Tongue (tissue), 2 donors: Measurements from ENCODE around the gene TCEA3. TPM values are rescaled to one million over a fixed set of nuclear protein-coding genes. Genes with fewer than 3 reads are reported as not detected.

Source experiments
- DNase-seq: peaks from one replicate; pipeline ENCODE4 v3.0.0-alpha.2; 2015
- total RNA-seq: library from RNA; depleted of rRNA; stranded (reverse); fragments of >200 nt; gene quantifications from one replicate; pipeline ENCODE4 v1.2.3, GENCODE V29; 2014

TCEA3 gene
- total RNA-seq, 1 donor from 2014 or later = 241 TPM

DNA sequence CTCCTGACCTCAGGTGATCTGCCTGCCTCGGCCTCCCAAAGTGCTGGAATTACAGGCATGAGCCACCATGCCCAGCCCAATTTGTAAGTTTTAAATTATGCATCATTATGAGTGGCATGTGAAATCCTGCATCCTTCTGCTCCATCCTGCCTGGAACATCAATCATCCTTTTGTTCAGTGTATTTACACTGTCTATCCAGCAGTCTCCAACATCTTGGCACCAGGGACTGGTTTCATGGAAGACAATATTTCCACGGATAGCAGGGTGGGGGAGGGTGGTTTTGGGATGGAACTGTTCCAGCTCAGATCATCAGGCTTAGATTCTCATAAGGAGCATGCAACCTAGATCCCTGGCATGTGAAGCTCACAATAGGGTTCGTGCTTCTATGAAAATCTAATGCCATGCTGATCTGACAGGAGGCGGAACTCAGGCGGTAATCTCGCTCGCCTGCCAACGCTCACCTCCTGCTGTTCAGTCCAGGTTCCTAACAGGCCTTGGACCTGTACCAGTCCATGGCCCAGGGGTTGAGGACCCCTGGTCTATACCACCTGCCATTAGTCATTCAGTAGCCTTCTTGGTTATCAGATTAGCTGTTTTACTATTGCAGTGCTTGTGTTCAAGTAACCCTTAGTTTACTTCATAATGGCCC, 22.2 kb upstream of the TCEA3 start:
- DNase-seq = no peak

DNA sequence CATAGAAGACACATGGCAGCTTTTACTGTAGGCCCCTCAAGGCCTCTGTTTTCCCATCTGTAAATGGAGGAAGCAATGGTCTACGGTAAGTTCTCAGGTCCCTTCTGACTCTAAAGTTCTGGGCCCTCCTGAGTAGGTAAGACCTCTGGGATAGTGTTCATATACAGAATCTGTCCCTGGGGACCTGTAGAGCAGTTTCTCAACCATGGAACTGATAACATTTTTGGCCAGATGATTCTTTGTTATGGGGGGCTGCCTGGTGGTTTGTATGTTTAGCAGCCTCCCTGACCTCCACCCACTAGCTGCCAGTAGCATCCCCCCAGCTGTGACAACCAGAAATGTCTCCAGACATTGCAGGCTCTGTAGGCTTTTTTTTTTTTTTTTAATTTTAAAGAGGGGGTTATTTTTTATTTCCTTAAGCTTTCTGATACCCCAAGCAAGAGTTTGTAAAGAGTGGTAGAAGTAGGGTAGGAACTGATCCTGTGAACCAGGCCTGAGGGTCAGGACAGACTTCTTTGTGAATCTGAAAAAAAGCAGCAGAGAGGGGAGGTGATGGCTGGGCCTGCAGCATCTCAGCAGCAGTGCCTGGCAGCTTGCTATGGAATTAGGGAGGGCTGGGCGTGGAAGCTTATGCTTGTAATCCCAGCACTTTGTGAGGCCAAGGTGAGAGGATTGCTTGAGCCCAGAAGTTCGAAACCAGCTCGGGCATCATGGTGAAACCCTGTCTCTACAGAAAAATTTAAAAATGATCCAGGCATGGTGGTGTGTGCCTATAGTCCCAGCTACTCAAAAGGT, 20.2 kb upstream of the TCEA3 start:
- DNase-seq = no peak

DNA sequence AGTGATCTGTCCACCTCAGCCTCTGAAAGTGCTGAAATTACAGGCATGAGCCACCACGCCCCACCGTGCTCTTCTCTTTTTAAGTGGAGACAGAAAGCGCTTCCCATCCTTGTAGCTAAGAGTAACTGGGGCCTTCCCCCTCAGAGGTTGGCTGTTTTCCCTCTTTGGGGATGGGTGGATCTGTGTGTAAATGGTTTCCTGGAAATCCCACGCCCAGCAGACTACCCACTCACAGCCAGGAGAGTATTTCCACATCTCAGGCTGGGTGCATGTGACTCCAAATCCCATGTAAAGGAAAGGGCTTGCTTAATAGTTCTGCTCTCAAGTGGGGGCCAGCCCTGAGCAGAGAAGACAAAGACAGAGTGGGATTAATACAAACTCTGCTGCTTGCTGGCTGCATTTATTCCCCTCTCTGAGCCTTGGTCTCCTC, 19.6 kb upstream of the TCEA3 start:
- DNase-seq = no peak

DNA sequence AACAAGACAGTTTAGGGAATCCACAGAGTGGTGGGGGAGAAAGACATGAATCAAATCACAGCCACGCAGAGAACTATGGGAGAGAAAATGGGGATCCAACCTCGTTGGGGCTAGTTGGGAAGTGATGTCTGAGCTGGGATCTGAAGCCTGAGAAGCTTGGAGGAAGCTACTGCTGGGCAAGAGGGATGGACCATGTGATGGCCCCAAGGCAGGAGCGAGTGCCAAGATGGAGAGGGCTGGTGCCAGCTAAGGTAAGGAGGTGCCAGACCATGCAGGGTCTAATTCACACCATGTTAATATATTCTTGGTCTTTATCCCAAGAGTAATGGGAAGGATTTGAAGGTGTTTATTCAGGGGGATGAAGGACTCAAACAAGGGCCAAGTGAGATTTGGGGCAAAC, 18.2 kb upstream of the TCEA3 start:
- no peak for DNase-seq

DNA sequence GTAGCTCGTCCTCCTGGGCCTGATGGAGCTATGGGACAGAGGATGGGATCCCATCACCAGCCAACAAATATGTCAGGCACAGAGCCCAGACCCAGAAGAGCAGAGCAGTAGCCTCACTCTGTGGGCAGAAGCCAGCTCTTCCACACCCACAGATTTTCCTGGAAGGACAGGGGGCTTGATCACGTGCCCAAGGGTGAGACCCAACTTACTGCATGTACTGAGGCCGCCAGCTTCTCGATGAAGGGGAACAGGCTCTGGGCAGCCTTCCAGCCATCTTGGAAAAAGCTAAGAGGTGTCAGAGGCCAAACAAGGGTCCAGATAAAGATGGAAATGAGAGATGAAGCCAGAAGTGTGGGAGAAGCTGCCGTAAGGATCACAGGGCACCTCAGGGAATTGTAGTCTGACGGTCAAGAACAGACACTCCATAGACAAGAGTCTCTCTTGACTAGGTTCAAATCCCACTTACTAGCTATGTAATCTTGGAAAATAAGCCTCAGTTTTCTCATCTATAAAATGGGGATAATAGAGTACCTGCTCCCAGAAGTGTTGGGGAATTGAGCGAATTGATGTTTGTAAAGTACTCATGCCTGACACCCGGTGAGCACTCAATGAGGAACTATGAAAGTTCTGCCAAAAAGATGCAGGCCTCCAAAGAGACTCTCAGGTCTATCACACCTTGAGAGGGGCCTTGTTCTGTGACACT, 17.0 kb upstream of the TCEA3 start:
- no peak for DNase-seq

DNA sequence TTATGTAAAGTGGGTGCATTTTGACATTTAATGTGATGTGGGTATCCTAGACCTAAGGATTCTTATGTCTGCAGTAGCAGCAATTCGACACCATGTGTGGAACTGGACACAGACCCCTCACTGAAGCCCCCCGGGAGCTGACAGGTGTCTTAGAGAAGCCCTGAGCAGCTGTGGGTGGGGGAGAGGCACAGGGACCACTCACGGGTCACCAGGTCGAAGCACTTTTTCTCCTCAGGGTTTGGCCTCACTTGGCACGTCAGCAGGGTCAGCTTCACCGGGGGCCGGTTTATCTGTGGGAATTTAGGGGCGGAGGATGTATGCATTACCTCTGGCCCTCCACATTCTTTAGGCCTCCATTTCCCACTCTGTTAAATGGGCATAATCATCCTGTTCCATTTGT, 14.0 kb upstream of the TCEA3 start:
- no peak for DNase-seq

DNA sequence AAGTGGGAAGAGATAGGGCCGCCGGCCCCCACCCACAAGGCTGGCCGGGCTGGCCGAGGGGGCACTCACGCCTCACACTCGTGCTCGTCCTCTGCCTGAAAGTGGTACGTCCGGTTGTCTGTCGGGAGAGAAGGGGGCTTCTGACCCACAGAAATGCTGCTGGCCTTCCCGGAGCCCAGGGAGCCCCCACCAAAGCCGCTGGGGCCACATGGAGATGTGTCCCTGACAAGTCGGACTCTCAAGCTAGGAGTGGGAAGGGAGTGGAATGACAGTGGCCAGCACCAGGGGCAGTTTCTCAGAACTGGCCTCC, 12.8 kb upstream of the TCEA3 start:
- no peak for DNase-seq

DNA sequence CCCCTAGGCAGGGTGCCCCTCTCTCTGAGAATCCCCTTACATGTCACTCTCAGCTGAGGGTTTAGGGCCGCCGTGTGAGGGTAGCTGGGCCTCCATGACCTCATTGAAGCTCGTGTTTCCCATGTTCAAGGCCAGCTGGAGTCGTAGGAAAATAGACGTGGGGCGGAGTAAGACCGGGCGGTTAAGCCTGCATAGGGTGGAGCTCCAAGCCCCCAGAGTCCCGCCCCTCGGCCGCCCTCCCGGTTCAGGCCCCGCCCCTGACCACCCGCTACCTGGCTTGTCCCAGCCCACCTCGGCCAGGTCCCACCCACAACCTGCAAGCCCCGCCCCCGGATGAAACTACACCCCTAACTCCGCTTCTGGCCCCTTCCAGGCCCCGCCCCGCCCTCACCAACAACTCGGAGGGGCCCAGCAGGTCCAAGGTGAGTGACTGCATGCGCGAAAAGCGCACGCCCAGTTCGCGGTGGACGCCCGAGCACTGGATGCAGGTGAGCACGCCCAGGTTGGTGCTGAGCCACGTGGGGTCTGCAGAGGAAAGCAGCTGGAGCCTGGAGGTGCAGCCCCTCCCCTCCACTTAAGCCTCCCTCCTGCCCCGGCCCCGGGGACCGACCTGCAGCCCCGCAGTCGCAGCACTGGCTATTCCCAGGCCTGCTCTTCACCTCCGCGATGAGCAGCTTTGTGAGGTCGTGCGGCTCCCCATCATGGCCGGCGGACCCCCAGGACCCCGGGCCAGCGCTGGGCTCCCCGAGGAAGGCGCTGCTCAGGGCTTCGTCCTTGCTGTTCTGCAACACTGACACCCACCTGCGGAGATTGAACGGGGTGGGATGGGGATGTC, 12.2 kb upstream of the TCEA3 start:
- peak; percentile 71 for DNase-seq

DNA sequence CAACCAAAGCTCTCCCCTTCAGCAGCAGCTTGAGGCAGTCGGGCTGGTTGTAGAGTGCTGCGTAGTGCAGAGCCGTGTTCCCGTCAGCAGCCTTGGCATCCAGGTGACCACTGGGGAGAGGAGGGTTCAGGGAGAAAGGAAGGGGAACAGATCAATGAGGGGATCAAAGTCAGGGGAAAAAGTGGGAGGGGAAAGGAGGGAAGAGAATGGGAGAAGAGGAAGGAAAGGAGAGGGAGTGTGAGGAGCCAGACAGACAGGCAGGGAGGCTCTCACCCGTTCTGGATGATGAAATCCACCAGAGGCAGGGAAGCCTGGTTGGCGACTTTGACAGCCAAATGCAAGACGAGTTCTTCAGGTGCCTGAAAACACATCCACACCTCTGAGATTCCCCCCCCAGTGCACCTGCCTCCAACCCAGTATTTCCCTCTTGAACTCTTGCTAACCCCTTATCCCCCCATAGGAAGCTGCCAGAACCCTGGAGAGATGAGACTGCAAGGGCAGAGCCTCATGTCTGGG, 9.8 kb upstream of the TCEA3 start:
- DNase-seq = no peak

DNA sequence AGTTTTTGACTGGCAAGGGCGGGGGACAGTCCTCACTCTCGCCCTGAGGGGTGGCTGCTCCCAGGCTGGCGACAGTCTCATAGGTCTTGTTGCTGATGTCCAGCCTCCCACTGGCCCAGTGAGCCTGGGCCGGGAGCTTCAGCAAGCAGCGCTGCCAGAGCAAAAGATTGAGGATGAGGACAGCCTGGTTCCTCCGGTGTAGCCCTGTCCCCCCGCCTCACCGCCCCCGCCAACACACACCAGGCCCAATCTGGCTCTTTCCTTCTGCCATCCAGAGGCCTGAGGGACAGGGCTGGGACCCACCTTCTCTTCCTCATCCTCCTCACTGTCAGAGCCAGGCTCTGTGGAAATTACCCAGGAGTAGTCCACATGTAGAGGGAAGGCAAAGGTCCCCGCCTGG, 8.6 kb upstream of the TCEA3 start:
- DNase-seq = no peak

DNA sequence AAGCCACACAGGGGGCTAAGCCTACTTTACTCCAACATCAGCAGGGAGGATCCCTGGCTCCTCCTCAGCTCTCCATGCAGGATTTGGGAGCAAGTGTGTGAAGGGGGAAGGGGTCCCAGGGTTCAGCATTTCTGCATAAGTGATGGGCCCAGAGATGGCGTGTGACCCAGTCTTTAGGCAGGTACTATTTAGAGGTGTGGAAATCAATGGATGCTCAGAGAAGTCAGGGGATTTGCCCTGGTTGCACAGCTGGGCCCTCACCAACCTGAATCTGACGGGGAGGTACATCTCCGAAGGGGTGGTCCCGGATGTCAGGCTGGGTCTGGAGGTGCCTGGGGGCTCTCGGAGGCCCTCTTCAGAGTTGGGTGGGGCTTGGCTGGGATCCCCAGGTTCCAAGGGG, 6.9 kb upstream of the TCEA3 start:
- DNase-seq = no peak

DNA sequence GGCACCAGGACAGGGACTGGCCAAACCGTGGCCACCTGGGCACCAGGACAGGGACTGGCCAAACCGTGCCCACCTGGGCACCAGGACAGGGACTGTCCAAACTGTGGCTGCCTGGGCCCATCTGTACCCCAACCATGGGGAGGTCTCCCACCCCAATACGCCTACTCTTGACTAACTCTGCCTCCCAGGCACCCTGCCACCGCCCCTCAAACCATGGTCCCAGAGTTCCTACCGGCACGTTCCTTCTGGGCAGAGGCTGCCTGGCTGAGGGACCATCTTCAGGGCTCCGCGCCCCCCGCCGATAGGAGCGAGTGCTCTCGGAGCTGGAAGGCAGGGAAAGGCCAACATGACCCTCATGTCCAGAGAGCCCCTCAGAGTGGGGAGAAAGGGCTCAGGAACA, 6.3 kb upstream of the TCEA3 start:
- no peak for DNase-seq

DNA sequence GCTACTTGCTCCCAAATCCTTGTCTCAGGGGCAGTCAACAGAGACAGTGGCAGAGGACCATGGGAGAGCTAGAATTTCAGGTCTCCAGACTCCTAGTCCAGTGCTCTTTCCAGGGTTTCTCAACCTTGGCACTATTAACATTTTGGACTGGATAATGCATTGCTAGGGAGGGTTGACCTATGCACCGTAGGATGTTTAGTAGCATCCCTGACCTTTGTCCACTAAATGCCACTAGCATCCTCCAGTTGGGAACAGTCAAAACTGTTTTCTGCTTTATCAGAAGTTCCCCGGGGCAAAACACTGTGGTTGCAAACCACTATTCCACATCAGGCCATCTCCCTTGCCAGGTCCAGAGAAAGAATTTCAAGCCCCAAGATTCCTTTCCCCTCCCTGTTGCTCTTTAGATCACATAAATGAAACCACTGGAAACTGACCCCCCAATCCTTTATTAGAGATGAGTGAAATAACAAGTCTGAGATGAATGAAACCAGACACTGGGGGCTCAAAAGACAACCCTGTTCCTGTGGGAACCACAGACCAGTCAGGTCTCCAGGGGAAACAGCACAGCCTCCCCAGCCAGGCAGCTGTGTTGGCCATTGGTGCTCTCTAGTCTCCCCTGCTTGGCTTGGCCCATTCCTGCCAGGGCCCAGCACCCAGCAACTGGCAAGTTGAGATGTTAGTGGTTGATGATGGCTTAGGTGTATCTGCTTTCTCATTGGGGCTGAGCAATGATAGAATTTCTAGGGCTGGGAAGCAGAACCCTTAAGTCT, 3.8 kb upstream of the TCEA3 start:
- no peak for DNase-seq

DNA sequence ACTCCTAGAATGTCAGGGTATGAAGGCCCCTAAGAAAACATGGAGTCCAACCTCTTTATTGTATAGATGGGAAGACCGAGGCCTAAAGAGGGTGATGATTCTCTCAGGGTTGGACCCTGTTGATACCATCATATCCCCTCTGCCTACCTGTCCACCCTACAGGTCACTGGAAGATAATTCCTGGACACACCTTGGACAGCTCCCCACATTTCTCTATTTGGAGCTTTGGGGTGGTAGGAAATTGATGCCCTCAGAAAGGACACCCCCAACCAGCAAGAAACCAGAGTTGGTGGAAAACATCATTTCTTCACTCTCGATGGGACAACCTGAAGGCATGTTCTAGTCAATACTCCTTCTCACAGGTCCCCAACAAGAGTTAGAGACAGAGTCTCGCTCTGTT, 3.0 kb upstream of the TCEA3 start:
- no peak for DNase-seq

DNA sequence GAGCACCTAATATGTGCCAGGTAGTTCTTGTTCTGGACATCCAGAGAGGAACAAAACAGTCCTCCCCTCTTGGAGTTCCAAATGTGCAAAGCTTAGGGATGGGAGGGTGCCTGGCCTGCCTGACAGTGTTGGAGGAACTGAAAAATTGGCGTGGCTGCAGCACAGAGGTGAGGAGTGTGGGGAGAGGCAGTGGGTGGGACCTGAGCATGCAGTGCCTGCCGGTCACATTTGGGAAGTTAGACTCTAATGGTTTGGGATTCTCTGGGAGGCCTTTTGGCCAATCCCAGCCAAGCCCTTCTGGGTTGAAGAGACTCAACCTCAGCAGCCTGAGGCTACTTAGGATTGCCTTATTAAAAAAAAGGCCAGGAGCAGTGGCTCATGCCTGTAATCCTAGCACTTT, 2.3 kb upstream of the TCEA3 start:
- no peak for DNase-seq

DNA sequence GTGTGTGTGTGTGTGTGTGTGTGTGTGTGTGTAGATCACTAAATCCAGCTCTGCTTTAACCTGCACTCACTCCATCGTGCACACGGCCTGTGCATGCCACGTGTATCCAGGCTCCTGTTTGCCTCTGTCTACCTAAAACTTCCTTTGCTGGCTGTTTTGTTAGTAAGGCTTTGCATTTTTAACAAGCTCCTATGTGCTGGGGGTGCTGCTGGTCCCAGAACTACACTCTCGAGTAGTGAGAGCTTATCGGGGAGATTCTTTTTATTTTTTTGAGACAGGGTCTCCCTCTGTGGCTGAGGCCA, 596 bp upstream of the TCEA3 start:
- DNase-seq = no peak

DNA sequence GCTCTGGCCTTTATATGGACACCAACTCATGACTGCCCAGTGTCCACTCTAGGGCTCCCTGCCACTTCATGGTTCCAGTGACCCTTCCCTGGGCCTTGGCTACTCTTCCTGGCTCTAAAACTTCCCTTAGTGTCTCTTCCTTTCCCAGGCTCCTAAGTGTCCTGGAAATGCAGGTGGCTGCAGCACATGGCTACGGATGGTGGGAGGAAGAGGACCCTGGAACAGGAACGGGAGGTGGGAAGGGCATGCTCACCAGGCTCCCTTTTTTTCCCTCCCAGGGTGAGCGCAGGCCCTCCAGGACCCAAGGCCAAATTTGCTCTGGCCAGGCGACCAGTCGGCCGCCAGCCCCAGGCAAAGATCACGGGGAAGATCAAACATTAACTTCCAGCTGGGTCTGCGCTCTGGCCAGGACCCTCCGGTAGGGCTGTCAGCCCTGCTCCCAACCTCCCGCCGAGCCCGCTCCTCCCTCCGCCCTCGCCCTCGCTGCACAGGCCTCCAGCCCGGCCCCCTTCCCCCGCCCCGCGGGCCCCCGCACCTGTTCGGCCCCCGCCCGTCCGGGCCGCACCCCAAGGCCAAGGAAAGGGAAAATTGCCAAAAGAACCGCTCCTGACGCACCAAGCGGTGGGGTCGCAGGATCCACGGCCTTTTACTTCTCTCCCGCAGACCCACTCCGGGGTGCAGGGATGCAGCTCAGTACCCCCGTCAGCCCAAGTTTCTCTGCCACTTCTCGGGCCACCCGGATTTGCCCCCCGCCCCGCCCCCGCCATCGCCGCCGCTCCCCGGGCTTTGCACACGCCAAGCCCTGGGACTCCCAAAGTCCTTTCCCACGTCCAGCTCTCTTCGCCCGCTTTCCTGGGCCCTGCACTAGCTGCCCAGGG, 894 bp downstream of the TCEA3 start:
- peak; percentile 89 for DNase-seq

DNA sequence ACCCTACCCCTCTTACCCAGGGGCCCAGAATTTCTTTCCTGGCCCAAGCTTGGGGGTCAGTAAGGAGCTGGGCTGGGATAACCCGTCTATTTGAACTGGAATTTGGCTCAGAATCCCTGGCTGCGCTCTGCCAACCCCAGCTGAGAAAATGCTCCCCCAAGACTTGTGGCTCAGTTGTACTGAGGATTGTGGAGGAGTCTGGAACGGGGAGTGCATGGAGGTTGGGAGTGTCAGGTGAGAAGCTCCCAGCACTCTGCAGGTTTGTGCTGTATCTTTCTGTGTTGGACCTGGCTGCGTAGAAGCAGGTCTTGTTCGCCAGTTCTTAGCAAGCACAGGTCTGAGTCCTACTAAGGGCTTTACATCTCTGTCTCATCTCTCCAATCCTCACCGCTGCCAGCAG, 1.6 kb downstream of the TCEA3 start:
- peak; percentile 48 for DNase-seq

DNA sequence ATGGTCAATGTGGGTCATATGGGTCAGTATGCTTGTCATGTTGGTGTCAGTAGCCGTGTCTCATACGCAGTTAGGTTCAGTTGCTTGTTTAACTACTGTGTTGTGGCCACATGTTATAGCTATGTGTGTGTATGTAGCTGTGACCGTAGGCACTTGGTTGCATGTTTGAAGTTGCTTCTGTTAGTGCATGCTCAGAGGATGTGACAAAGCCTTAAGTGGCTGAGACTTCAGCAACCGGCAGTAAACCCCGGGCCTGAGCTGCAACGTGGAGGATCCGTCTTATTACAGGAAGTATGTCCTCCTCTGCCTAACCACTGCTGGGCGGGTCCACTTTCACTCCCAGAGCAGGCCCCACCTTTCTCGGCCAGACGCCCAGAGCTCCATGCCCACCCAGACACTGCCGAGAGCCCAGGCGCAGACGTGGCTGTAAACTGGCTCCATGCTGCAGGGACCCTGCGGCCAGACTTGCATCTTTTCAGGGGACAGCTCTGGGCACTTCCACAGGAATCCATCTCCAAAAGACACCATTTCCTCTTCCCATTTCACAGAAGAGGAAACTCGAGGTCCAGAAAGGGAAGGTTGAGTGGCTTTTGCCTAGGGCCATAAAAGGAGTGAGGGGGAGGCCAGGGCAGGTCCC, 2.2 kb downstream of the TCEA3 start:
- DNase-seq = peak; percentile 95

DNA sequence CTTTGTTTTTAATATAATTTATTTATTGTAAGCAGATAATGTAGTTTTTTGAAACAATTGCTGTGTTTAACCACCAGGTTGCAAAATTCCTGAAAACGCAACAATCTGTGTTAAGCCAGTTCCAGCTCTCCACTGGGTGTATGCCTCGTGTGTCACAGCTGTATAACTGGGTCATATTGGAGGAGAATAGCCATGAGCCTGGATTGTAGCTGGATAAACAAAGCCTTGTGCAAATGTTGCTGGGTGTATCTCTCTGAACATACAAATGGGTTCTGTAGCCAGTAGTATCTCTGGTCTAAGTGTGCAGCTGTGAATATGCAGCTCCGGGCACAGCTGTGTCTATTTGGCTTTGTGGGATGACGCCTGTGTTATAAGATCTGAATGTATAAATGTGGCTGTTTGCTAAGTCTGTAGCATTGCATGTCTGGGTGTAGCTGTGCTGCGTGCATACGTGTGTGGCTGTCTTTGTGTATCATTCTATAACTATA, 2.8 kb downstream of the TCEA3 start:
- DNase-seq = peak; percentile 92
